ENCODE data around the gene FBXO31.

GRCh38 chr16:87410968-87411367 is 27.4 kb upstream of the FBXO31 start:
- TF ChIP-seq CTCF (IDR thresholded peaks at IDR 0.05; ENCODE audit: borderline replicate concordance, extremely low read depth, low read length, poor library complexity, severe bottlenecking) = peak; percentile 7
- no peak for TF ChIP-seq EZH2 (IDR thresholded peaks at IDR 0.05; ENCODE audit: borderline replicate concordance, low read depth, low read length, severe bottlenecking)
